Activated T-cell treated with anti-CD3 and anti-CD28 coated beads for 48 hours (primary cell): ENCODE results near the gene ATMIN.

ENCODE experiments used
- DNase-seq: peaks from one replicate; pipeline ENCODE4 v3.0.0-alpha.2; 2020; ENCODE audit warnings: low read depth

The ATMIN gene

GRCh38 chr16:81070979-81071378 is 35.3 kb downstream of the ATMIN start:
- no peak for DNase-seq

- no peak for DNase-seq
Measured at GRCh38 chr16:81071805-81072204, 36.2 kb downstream of the ATMIN start.

- DNase-seq, result no peak
Measured at GRCh38 chr16:81073560-81074330, 38.1 kb downstream of the ATMIN start.

GRCh38 chr16:81076566-81077075 is 41.0 kb downstream of the ATMIN start:
- DNase-seq, result peak; percentile 86

GRCh38 chr16:81077076-81077940 is 41.7 kb downstream of the ATMIN start, which contains the start of gene C16orf46:
Gene C16orf46, minus strand, starts transcription at chr16:81077238. Its CDS starts 13,283 bp downstream, at chr16:81063955.
- DNase-seq, result peak; percentile 97

- no peak for DNase-seq
Measured at GRCh38 chr16:81080233-81080632, 44.6 kb downstream of the ATMIN start.

- no peak for DNase-seq
Measured at GRCh38 chr16:81081014-81081413, 45.4 kb downstream of the ATMIN start.

GRCh38 chr16:81088836-81089235 is 53.2 kb downstream of the ATMIN start:
- DNase-seq, result no peak

GRCh38 chr16:81094771-81095251 is 59.2 kb downstream of the ATMIN start:
- no peak for DNase-seq

GRCh38 chr16:81095653-81095952 is 60.0 kb downstream of the ATMIN start:
- DNase-seq, result no peak

- peak; percentile 98 for DNase-seq
Measured at GRCh38 chr16:81095953-81096714, 60.5 kb downstream of the ATMIN start, which contains the start of gene GCSH. Gene GCSH, minus strand, starts transcription at chr16:81096395. Its CDS starts 117 bp downstream, at chr16:81096278.

GRCh38 chr16:81096715-81097208 is 61.1 kb downstream of the ATMIN start:
- no peak for DNase-seq
